Right ventricle myocardium inferior (tissue), 1 donor: ENCODE data around the gene GRK5. TPM values are rescaled to one million over a fixed set of nuclear protein-coding genes. Genes with fewer than 3 reads are reported as not detected.
"Not testable (repeated sequence)": the region's sequence is repeated elsewhere in the genome, so short reads cannot be mapped to it uniquely, and the experiment has no call there.

ENCODE experiments used
- ATAC-seq: fragments of 200-7000 bp; cut with Tn5 transposase; one replicate; pipeline ENCODE4 v1.9.1; 2020; ENCODE audit warnings: mild to moderate bottlenecking, moderate library complexity
- DNase-seq: peaks from one replicate; pipeline ENCODE4 v3.0.0; 2021; ENCODE audit errors: missing footprints
- intact Hi-C: fragments of 100-400 bp; cut with DNase I; formaldehyde crosslinking; loops from one replicate; pipeline ENCODE4 v1.11.0; 2022
- total RNA-seq: library from RNA; stranded (reverse); fragmentation: NEBNext Ultra II Directional; extraction: Animal tissue kit (Norgen Biotek cat#: 25700); gene quantifications from one replicate; pipeline ENCODE4 v1.2.1, GENCODE V29; 2021
- donor health status: DM: no; HTN: yes; CAD: no; lungs with severe emphysema.

Gene GRK5
- total RNA-seq, 1 donor from 2014 or later = 48.6 TPM

DNA sequence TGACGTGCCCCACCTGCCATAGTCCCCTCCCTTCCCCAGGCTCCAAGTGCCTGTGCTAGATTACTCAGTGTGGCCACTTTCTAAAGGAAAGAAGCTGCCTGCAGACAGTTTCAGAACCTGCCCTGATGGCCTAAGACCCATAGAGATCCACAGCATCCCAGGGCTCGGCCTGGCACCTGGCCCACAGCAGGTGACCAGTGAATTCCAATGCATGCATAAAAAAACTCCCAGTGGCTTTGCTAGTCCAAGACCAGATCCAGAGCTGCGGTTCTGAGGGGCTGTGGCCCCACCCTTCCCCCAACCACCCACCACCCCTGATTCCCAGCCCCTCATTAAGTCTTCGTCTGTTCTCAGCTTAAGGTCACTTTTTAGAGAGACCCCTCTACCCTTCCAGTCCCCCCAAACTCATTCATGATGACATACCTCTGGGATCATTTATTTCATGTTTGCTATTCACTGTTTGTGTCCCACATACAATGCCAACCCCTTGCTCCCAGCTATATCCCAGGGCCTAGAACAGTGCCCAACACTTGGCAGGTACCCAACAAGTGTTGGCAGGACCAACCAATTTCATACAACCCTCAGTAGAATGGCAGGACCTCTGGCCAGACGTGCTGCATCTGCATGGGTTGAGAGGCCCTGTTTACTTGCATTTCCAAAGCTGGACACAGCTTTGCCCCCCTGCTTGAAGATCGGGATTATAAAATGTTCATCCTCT is 217.0 kb downstream of the GRK5 start:
- intact Hi-C loops = no loop called here
- DNase-seq (peak; percentile 55), ATAC-seq (no peak)

DNA sequence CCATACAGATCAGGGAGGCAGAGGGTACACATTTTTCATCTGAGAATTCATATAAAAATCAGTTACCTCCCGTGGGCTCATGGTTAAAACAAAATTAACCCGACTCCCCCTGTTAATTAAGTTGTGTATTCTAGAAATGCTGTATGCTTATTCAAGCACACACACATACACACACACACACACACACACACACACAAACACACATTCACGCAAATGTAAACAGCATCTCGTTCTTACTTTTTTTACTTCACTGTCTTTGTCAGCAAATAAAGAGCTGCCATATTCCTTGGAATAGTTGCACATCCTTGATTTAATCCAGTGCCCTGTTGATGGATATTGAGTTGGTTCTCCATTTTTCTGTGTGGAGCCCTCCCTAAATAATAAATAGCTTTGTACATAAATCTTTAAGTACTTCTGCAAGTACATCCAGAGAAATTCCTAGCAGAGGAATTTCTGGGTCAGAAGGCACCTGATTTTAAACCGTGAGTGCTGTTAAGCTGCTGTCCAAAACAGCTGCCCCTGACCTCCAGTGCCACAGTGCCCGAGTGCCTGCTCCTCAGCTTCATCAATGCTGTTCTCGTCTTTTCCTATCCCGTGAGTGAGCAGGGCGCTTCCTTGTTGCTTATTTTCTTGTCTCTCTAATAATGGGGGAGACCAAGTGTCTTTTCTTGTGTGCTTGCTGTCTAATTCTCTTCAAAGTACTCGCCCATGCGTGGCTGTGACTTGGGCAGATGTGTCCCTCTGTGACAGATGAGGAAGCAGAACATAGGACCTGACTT is 217.9 kb downstream of the GRK5 start:
- DNase-seq (no peak), ATAC-seq (no peak)

DNA sequence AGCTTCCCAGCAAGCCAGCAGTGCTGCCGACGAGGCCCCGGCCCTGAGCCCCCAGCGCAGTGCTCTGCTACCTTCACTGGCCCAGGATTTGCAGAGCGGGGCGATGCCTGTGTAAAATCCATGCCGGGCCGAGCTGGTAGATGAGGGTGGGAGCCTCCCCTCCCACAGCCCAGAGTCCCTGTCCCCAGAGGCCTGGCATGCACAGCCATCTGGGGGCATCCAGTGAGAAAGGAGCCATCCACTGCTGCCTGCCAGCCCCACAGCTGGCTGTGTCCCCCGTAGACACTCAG is 218.5 kb downstream of the GRK5 start:
- intact Hi-C loops = no loop called here
- ATAC-seq (no peak), DNase-seq (peak; percentile 40)

More for the DNA sequence above, 217.9 kb downstream of the GRK5 start:
- intact Hi-C loops = no loop called here

DNA sequence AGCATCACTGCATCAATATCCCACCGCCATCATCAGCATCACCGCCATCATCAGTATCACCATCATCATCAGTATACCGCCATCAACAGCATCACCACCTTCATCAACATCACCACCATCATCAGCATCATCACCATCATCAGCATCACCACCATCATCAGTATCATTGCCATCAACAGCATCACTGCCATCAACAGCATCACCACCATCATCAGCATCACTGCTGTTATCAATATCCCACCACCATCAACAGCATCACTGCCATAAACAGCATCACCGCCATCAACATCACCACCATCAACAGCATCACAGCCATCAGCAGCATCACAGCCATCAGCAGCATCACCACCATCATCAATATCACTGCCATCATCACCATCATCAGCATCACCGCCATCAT is 219.3 kb downstream of the GRK5 start:
- intact Hi-C loops = no loop called here
- no peak for ATAC-seq
- no peak for DNase-seq

DNA sequence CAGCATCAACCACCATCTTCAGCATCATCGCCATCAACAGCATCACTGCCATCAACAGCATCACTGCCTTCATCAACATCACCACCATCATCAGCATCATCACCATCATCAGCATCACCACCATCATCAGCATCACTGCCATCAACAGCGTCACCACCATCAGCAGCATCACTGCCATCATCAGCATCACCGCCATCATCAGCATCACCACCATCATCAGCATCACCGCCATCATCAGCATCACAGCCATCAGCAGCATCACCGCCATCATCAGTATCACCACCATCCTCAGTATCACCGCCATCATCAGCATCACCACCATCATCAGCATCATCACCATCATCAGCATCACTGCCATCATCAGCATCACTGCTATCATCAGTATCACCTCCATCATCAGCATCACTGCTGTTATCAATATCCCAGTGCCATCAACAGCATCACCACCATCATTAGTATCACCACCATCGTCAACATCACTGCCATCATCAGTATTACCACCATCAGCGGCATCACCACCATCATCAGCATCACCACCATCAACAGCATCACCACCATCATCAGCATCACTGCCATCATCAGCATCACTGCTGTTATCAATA is 220.0 kb downstream of the GRK5 start:
- DNase-seq (no peak), ATAC-seq (no peak)
- intact Hi-C loops = no loop called here

DNA sequence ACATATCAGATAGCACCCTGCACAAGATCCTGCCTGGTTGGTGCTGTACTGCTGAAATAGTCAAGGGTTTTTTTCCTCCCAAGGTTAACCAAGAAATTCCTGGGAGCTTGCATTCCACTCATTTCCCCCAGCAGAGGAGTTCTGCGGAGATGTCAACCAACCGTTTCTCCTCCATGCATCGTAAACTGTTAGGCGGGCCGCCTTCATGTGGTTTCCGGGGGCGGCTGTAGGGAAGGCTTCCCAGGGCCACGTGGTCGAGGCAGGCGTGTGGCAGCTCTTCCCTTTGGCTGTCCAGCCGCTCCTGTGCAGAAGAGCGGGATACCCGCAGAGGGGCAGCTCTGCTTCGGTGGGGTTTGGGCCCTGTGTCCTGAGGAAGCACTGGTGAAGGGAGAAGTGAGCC is 221.4 kb downstream of the GRK5 start:
- no peak for DNase-seq

DNA sequence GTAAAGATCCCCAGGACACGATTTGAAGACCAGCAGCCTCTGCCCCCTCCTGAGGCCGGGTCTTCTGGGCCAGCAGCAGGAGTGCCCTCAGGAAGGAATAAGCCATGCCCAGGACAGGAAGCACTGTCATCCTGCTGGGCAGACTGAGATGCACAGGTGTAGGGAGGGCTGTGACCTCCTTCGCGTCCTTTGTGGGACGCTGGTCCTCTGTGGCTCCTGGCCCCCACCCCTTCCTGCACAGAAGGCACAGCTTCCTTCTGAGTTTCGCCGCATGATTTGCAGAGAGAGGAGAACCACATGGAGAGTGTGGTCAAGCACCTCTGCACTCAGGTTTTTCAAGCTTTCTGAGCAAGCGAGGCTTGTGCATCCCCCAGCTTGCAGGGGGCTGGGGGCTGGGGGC is 222.4 kb downstream of the GRK5 start:
- DNase-seq (no peak), ATAC-seq (no peak)
- intact Hi-C loops = no loop called here

More for the DNA sequence above, 221.4 kb downstream of the GRK5 start:
- ATAC-seq = no peak
- intact Hi-C loops = no loop called here

DNA sequence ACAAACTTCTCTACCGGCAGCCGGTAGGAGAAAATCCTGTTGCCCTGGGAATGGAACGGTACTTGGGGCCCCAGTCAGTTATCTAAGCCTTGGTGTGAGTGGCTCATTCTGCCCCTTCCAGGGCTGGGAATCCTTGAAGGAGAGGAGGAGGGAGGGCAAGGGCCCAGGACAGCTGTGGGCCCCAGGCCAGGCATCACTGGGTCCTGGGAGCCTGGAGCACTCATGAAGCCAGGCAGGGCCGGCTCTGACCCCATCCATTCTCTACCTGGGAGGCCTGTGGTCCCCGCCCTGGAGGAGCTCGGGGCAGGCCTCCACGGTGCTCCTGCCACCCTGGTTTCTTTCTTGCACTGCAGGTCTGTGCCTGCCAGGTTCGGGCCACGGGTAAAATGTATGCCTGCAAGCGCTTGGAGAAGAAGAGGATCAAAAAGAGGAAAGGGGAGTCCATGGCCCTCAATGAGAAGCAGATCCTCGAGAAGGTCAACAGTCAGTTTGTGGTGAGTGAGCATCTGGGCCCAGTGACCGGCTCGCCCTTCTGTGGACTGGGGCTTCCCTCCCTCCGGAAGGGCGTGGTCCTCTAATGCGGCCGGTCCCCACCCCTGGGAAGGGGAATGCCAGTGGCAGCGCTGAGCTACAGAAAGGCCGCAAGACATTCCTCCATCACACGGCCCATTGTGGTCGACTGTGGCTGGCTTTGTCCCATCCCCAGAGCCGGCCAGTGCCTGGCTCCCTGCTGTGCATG is 223.8 kb downstream of the GRK5 start:
- DNase-seq (peak; percentile 57), ATAC-seq (peak; percentile 24)
- intact Hi-C loops = no loop called here

DNA sequence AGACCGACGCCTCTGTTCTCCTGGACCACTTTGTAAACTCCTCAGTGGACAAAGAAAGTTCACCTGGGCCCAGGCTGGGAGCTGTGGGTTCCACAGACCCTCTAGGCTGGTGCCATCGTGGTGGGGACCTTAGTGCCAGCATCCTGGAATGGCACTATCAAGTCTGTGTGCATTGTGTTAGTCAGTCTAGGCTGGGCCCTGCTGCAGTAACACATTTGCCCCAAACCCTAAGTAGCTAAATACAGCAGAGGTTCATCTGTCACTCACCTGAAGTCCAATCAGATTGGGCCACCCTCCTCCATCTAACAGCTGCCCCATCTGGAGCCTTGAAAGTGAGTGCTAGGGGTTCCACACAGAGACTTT is 224.4 kb downstream of the GRK5 start:
- peak; percentile 43 for DNase-seq
- intact Hi-C loops = no loop called here
- ATAC-seq = no peak

DNA sequence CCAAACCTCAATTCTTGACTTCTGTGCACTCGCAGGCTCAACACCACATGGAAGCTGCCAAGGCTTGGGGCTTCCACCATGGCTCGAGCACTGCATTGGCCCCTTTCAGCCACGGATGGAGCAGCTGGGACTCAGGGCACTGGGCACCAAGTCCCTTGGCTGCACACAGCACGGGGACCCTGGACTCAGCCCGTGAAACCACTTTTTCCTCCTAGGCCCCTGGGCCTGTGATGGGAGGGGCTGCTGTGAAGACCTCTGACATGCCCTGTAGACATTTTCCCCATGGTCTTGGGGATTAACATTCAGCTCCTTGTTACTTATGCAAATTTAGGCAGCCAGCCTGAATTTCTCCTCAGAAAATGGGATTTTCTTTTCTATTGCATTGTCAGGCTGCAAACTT is 227.6 kb downstream of the GRK5 start:
- ATAC-seq, intact Hi-C loops, DNase-seq: not testable (repeated sequence)

DNA sequence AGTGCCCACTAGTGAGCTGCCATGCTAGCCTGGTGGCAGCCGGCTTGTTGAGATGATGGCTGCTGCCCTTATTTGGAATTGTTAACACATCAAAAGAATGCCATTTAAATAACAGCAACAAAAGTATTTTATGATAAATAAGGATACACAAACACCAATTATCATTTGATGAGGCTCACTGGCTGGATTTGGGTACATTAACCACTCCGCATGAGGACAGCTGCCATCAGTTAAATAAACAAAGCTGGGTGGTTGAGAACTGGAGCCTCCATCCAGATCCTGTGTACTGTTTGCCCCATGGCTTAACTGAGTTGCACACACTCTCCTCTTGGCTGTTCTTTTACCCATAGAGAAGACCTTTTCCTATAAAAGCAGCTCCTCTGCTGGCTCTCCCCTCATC is 231.3 kb downstream of the GRK5 start:
- no peak for ATAC-seq
- intact Hi-C loops = no loop called here
- no peak for DNase-seq

DNA sequence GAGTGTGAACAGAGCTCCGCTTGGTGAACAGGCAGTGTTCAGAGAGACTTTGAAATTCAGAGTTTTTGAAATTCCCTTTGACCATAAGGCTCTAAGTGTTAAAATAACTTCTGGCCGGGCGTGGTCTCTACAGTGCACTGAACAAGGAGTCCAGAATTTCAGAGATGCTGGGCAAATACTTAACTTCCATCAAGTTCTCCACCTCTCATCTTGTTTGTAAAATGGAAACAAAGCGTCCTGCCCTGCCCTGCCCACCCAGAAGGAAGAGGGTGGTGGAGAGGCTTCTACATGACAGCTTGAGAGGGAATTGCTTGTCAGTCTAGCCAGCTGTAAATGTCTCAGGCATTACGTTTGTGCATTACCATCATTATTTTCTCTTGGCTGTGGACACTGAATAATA is 232.6 kb downstream of the GRK5 start:
- DNase-seq (no peak), ATAC-seq (no peak)
- intact Hi-C loops = no loop called here

DNA sequence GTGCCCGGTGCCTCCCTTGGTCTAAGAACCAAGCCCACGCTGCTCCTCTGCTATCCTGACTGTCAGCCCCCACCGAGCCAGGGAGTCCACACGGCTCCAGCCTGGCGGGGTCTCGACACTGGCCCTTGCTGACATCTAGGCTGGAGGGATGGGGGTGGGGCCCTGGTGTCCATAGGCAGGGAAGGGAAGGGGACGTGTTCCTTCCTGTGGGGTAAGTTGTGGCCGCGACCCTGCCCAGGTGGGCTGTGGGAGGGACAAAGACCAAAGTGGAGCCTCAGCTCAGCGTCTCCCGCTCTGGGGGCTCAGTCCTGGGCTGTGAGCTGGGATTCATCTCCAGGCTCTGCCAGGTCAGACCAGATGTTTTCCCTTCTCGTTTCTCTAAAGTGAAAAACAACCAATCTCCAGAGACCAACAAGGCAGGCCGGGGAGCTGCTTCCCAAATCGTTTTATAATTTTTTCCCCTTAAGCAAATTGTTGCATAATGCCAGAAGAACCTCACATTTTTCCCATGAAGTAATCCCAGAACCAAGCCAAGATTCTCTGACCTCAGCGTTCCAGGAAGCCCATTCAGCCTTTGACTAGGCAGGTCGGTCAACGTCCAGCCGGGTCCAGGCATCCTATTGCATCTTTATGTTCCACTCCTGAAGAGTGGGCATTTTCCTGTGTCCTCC is 233.9 kb downstream of the GRK5 start:
- peak; percentile 75 for DNase-seq
- ATAC-seq = peak; percentile 75

DNA sequence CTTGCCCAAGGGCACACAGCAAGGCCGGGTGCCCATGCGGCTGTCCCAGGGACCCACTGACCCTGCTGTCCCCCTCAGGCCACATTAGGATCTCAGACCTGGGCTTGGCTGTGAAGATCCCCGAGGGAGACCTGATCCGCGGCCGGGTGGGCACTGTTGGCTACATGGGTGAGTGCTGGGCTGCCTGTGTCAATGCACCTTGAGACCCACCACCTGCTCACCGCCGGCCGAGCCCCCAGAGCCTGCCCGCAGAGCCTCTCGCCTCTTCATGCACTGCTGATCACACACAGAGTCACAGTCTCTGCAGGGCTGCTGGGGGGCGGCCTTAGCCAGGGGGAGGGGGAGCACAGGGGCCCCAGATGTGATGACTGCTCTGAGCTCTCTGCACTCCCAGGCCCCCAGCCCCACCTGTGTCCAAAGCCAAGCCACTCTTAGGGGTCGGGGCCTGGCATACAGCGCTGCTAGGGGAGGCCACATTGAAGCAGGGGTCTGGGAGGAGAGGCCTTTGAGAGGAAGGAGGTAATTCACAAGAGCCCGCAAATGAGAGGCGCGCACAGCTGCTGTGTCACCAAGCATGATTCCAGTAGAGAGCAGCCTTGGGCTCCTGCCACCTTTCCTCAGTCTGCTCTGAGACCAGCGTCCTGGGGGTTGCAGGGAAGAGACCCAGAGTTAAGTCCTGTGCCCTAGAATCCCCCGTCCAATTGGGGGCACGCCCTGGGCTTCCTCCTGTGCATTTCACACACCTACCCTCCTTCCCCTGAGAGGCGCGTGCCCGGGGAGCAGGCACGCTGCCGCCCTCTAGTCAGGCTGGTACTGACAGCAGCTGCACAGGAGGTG is 234.8 kb downstream of the GRK5 start:
- DNase-seq (peak; percentile 65), ATAC-seq (no peak)
- intact Hi-C loops = no loop called here

More for the DNA sequence above, 233.9 kb downstream of the GRK5 start:
- intact Hi-C loops = no loop called here

DNA sequence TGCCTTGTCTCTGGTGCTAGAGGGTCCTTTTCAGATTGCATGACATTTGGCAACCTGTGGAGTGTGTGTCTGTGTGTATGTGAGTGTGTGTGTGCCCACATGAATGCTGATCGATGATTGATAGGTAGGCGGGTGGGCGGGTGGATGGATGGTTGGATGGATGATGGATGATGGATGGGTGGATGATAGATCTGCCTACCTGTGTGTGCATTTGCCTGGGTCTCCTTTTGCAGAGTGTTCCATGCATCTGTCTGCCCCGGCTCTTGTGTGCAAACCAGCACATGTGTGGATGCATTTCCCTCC is 235.3 kb downstream of the GRK5 start:
- intact Hi-C loops = no loop called here
- ATAC-seq (no peak), DNase-seq (no peak)

DNA sequence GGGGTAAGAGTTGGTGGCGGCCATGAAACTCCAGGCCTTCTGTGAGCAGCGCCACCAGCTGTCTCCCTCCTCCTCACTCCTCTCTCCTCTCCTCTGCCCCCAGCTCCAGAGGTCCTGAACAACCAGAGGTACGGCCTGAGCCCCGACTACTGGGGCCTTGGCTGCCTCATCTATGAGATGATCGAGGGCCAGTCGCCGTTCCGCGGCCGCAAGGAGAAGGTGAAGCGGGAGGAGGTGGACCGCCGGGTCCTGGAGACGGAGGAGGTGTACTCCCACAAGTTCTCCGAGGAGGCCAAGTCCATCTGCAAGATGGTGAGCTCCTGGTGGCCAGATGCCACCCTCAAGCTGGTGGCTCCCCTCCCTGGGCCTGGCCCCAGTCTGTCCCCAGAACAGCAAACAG is 236.1 kb downstream of the GRK5 start:
- DNase-seq (peak; percentile 74), ATAC-seq (no peak)
- intact Hi-C loops = no loop called here

DNA sequence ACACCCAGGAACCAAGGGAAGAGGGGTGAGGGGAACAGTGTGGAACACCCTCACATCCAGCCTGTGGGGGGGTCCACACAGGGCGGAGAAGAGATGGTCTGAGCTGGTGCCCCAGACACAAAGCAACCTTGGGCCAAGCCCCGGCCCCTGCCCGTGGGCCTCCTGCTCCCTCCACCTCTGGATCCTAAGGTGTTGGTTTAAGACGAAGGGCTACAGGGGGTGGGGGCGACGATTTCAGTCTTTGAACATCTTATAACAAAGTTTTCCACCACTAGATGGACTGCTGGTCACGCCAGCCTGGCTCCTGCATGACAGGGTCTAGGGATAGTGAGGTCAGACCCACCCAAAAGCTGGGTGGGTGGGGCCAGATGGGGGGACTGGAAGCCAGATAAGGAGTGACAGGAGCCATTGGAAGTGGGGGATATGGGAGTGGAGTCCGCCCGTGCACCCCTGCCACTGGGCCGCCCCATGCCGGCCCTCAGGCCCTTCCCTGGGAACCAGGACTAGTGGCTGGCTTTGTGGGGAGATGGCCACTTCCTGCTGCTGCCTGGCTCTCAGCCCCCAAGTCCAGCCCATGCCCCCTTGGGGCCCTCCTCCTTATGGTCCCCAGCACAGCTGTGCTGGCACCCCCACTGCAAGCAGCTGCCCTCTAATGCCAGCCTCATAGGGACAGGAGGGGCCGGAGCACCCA is 236.7 kb downstream of the GRK5 start:
- DNase-seq = peak; percentile 65
- intact Hi-C loops = loop anchor here (2.0 kb wide), 1 partner anchor 237 kb away; the partner anchor contains the start of gene GRK5
- no peak for ATAC-seq

DNA sequence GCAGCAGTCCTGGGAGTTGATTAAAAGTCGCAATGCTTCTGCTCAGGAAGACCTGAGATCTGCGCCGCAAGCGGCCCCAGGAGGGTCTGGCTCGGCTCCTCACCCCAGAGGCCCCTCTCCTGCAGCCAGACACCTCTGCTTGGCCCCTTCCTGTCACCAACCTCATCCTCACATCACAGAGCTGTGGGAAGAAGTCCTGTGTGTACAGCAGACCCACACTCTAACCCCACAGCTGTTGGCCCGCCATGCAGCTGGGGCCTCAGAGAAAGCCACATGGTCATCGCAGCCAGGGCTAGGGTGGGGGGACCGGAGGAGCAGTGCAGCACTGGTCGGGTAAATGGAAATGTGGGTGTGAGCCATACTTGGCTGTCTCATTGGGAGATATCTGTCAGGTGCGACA is 237.5 kb downstream of the GRK5 start:
- DNase-seq (no peak), ATAC-seq (no peak)
- intact Hi-C loops = loop anchor here (1.0 to 2.0 kb wide), 2 partner anchors 238 to 246 kb away; partner anchors contain the start of gene GRK5
